ENCODE measurements around the gene FNDC3A. TPM values are rescaled to one million over a fixed set of nuclear protein-coding genes. Genes with fewer than 3 reads are reported as not detected.
A peak's percentile ranks its signal among the peaks of the same experiment; 100 is the strongest.

FNDC3A gene
- total and polyA plus RNA-seq, 9 of the 15 experiments (the other 6 are each of a cell fraction or from before 2014, with no cell fraction given): 4.1 to 22.0 (median 13.5) TPM

- TF ChIP-seq ARID3A (IDR thresholded peaks at IDR 0.05; ENCODE audit: borderline replicate concordance, low read depth, low read length): no peak
- TF ChIP-seq CHD1 (IDR thresholded peaks at IDR 0.05; ENCODE audit: low read length): no peak
- TF ChIP-seq ZZZ3 (IDR thresholded peaks at IDR 0.05): no peak
- TF ChIP-seq, protein P1, sequence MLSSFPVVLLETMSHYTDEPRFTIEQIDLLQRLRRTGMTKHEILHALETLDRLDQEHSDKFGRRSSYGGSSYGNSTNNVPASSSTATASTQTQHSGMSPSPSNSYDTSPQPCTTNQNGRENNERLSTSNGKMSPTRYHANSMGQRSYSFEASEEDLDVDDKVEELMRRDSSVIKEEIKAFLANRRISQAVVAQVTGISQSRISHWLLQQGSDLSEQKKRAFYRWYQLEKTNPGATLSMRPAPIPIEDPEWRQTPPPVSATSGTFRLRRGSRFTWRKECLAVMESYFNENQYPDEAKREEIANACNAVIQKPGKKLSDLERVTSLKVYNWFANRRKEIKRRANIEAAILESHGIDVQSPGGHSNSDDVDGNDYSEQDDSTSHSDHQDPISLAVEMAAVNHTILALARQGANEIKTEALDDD (IDR thresholded peaks at IDR 0.05): peak; percentile 100
- TF ChIP-seq, protein P2, sequence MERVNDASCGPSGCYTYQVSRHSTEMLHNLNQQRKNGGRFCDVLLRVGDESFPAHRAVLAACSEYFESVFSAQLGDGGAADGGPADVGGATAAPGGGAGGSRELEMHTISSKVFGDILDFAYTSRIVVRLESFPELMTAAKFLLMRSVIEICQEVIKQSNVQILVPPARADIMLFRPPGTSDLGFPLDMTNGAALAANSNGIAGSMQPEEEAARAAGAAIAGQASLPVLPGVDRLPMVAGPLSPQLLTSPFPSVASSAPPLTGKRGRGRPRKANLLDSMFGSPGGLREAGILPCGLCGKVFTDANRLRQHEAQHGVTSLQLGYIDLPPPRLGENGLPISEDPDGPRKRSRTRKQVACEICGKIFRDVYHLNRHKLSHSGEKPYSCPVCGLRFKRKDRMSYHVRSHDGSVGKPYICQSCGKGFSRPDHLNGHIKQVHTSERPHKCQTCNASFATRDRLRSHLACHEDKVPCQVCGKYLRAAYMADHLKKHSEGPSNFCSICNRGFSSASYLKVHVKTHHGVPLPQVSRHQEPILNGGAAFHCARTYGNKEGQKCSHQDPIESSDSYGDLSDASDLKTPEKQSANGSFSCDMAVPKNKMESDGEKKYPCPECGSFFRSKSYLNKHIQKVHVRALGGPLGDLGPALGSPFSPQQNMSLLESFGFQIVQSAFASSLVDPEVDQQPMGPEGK (CRISPR knock-in tag; IDR thresholded peaks at IDR 0.05; ENCODE audit: borderline replicate concordance): no peak
- no peak for TF ChIP-seq PYGO2 (tag; IDR thresholded peaks at IDR 0.05)
- no peak for TF ChIP-seq IRF2 (CRISPR knock-in tag; IDR thresholded peaks at IDR 0.05)
- TF ChIP-seq ZNF77 (CRISPR knock-in tag; IDR thresholded peaks at IDR 0.05): no peak
- no peak for TF ChIP-seq ZNF785 (CRISPR knock-in tag; IDR thresholded peaks at IDR 0.05)
- no peak for TF ChIP-seq MYBL2 (IDR thresholded peaks at IDR 0.05; ENCODE audit: low read depth)
- no peak for TF ChIP-seq MYBL2 (CRISPR knock-in tag; IDR thresholded peaks at IDR 0.05; ENCODE audit: borderline replicate concordance)
- peak; percentile 55; the same call in 1 of the 2 replicates for TF ChIP-seq JUND (IDR thresholded peaks at IDR 0.05; ENCODE audit: borderline replicate concordance, low read depth, low read length)
- TF ChIP-seq JUND (tag; IDR thresholded peaks at IDR 0.05; ENCODE audit: borderline replicate concordance, low read depth, low read length): no peak; the same call in 2 of the 3 replicates
- TF ChIP-seq ZNF444 (CRISPR knock-in tag; IDR thresholded peaks at IDR 0.05): no peak
- TF ChIP-seq DMBX1 (CRISPR knock-in tag; IDR thresholded peaks at IDR 0.05; ENCODE audit: borderline replicate concordance): no peak
- TF ChIP-seq NR2C2 (CRISPR knock-in tag; IDR thresholded peaks at IDR 0.05): no peak
- TF ChIP-seq NR2C2 (tag; IDR thresholded peaks at IDR 0.05): no peak
- no peak for TF ChIP-seq ZSCAN32 (CRISPR knock-in tag; IDR thresholded peaks at IDR 0.05)
- TF ChIP-seq ETV1 (tag; conservative IDR thresholded peaks at IDR 0.05; ENCODE audit: low read depth): no peak
- TF ChIP-seq, protein P3, sequence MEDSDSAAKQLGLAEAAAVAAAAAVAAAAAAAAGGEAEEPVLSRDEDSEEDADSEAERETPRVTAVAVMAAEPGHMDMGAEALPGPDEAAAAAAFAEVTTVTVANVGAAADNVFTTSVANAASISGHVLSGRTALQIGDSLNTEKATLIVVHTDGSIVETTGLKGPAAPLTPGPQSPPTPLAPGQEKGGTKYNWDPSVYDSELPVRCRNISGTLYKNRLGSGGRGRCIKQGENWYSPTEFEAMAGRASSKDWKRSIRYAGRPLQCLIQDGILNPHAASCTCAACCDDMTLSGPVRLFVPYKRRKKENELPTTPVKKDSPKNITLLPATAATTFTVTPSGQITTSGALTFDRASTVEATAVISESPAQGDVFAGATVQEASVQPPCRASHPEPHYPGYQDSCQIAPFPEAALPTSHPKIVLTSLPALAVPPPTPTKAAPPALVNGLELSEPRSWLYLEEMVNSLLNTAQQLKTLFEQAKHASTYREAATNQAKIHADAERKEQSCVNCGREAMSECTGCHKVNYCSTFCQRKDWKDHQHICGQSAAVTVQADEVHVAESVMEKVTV (CRISPR knock-in tag; IDR thresholded peaks at IDR 0.05): no peak
- no peak for TF ChIP-seq SAP30 (IDR thresholded peaks at IDR 0.05; ENCODE audit: borderline replicate concordance, insufficient read depth, low read depth, low read length, poor library complexity, severe bottlenecking)
- 0 out of 4 replicates have a peak, but pooled peaks of 1 of the 2 experiments have one; percentile 30 for TF ChIP-seq HDAC1 (IDR thresholded peaks at IDR 0.05)
Measured at GRCh38 chr13:49062297-49062896, 86.7 kb downstream of the FNDC3A start (continued).
